Measurements from ENCODE around the gene CTBP2.
"Not testable (repeated sequence)": the region's sequence is repeated elsewhere in the genome, so short reads cannot be mapped to it uniquely, and the experiment has no call there.

The CTBP2 gene

DNA sequence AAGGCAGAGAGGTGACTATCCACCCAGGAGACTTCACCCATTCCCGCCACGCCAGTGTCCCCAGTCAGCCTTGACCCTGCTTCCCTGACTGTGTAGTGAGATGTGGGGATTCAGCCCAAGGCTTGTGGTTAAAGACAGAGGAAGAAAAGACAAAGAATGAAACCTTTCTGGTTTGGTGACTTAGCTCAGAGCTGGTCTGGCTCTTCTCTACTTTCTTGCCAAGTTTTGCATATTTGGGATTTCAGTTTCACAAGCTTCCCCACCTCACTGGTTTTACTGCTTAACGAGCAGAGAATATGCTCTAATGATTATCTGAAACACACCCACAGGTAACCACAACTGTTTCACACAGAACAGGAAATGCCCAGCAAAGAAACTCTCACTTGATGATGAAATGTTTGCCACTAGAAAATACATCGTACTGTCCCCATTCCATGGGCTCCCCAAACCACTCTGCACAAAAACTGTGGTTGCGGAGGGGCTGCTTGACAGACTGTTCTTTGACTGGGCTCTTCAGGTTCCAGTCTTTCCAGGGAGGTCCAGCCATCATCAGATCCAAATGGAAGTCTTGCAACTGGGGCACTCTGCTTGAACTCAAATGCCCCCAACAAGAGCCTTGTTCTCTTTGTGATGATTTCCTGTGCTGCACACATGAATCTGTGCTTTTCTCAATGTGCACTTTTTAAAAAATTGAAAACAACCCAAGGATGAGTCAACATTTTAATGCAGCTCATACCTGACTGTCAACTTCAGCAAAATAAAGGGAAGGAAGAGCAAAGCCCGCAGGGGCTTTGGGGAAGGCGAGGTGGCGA, 95.5 kb downstream of the CTBP2 start:
- Histone ChIP-seq H3K4me2 (peak overlapping the region; percentile 92), H4K20me1 (peaks cover 100% of the 10 kb centered on the region), H3K4me1 (peaks cover 100% of the 10 kb centered on the region), H3K9ac (peak overlapping the region; percentile 59), H3K4me3 (peak overlapping the region; percentile 51), H3K36me3 (peaks cover 21% of the 10 kb centered on the region), H3K27me3 (no peaks in the 10 kb centered on the region), H3K27ac (peak overlapping the region; percentile 82), H3K9me3 (no peaks in the 10 kb centered on the region)
- peak; percentile 94 for TF ChIP-seq Cebpa-rat (IDR thresholded peaks at IDR 0.05)

DNA sequence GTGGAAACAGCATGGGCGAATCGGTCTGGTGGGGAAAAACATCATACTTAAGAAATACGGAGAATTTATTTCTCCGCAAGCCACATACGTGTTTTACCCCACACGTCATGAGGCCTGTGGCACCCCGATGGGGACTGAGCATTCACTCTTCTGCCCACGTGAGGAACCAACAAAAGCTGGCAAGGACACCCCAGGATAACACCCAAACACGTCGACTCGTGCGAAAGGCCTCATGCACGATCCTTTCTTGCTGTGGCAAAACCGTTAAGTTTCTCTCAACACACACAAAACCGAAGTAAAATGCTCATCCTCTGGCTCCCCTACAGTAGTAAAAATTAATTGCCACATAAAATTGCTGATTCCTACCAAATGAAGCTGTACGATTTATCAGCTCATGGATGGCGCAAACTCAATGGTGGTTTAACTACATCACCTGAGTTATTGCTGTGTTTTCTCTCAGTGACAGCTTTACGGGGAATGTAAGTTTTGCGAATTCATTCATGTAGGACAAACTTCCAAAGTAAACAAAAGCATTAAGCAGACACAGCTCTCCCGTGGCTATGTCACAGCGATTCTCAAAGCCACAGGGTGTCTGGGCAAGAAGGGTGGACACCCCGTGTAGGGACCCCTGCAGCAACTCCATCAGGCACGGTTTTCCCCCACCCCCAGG, 97.0 kb downstream of the CTBP2 start:
- H3K27me3 ChIP-seq = no peaks in the 10 kb centered on the region
- no peak for TF ChIP-seq Cebpa-rat (IDR thresholded peaks at IDR 0.05)
- H3K4me1 ChIP-seq = peaks cover 100% of the 10 kb centered on the region
- no peaks in the 10 kb centered on the region for H3K9me3 ChIP-seq
- H3K36me3 ChIP-seq = peaks cover 30% of the 10 kb centered on the region
- H4K20me1 ChIP-seq = peaks cover 100% of the 10 kb centered on the region
- peak overlapping the region; percentile 59 for H3K9ac ChIP-seq
- peak overlapping the region; percentile 92 for H3K4me2 ChIP-seq
- H3K27ac ChIP-seq = peak overlapping the region; percentile 82
- peak overlapping the region; percentile 51 for H3K4me3 ChIP-seq

DNA sequence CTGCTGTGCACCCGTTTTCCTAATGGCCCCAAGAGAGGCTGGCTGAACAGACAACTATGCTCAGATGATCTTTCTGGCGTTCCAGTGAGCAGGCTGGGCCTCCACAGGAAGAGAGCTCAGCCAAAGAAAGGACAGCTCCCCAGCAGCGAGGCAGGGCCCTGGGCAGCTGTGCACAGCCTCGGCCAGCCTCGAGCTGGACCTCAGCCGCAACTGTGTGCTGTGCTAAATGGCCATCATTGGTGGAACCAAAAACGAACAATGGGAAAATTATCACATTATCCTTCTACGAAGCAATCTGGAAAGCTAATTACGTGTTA, 97.5 kb downstream of the CTBP2 start:
- Histone ChIP-seq H3K4me3 (peak overlapping the region; percentile 51), H3K27me3 (no peaks in the 10 kb centered on the region), H4K20me1 (peaks cover 100% of the 10 kb centered on the region), H3K4me2 (peak overlapping the region; percentile 92), H3K9me3 (no peaks in the 10 kb centered on the region), H3K36me3 (peaks cover 29% of the 10 kb centered on the region), H3K4me1 (peaks cover 100% of the 10 kb centered on the region), H3K27ac (peak overlapping the region; percentile 82), H3K9ac (peak overlapping the region; percentile 59)
- TF ChIP-seq Cebpa-rat (IDR thresholded peaks at IDR 0.05) = no peak

DNA sequence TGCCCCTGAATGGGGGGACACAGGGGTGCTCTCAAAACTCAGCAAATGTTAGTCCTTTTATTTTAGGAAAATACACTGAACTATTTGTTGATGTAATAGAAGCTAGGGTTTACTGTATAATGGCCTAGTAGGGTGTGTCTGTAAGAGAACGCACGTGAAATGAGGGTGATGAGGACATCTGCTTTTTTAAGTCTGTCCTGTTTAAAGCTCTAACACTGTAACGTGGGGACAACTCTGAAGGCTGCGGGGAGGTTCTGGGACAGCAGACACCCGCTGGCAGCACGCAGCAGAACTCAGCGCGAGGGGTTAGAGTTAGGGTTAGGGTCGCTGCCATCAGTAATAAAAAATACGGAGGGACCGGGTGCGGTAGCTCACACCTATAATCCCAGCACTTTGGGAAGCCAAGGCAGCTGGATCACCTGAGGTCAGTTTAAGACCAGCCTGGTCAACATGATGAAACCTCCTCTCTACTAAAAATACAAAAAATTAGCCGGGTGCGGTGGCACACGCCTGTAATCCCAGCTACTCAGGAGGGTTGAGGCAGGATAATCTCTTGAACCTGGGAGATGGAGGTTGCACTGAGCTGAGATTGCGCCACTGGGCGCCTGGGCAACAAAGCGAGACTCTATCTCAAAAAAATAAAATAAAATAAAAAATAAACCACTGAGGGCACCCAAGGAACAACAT, 98.0 kb downstream of the CTBP2 start:
- Histone ChIP-seq H3K27me3 (no peaks in the 10 kb centered on the region), H4K20me1 (peaks cover 100% of the 10 kb centered on the region), H3K36me3 (peaks cover 27% of the 10 kb centered on the region), H3K4me2 (peak overlapping the region; percentile 92), H3K4me3 (peak overlapping the region; percentile 51), H3K27ac (peak overlapping the region; percentile 82), H3K4me1 (peaks cover 100% of the 10 kb centered on the region), H3K9ac (peak overlapping the region; percentile 59), H3K9me3 (no peaks in the 10 kb centered on the region)
- TF ChIP-seq Cebpa-rat (IDR thresholded peaks at IDR 0.05) = peak; percentile 91

DNA sequence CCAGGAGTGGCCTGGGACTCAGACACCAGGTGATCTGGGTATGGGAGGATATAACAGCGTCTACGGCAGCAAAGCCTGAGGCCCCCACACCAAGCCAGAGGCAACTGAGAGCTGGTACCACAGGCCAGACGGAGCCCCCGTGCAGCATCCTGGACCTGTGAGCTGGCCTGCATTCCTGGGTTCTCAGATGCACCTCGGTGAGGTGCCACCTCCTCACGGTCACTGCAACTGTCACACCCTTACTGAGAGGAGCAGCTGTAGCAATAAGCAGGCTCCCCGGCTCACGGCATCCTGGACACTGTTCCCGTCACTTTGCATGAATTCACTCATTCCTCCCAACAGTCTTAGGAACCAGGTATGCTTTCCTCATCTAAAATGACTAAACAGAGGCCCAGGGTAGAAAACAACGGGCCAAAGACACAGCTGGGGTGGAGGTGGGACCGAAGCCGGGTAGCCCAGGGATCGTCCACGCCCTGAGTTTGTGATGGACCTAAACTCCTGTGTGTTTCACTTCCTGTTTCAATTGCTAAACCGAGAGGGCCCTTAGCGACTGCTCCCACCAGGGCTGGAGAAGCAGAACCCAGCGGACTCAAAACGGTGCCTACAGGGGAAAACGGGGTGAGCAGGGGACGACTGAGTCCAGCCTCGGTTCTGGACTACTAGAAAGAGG, 98.7 kb downstream of the CTBP2 start:
- H3K27me3 ChIP-seq = no peaks in the 10 kb centered on the region
- peaks cover 33% of the 10 kb centered on the region for H3K36me3 ChIP-seq
- H3K27ac ChIP-seq = peak overlapping the region; percentile 82
- peak overlapping the region; percentile 51 for H3K4me3 ChIP-seq
- H3K4me2 ChIP-seq = peak overlapping the region; percentile 92
- no peaks in the 10 kb centered on the region for H3K9me3 ChIP-seq
- peaks cover 100% of the 10 kb centered on the region for H4K20me1 ChIP-seq
- H3K4me1 ChIP-seq = peaks cover 100% of the 10 kb centered on the region
- TF ChIP-seq Cebpa-rat (IDR thresholded peaks at IDR 0.05) = no peak
- H3K9ac ChIP-seq = peak overlapping the region; percentile 59; the same call in 1 of the 2 replicates

DNA sequence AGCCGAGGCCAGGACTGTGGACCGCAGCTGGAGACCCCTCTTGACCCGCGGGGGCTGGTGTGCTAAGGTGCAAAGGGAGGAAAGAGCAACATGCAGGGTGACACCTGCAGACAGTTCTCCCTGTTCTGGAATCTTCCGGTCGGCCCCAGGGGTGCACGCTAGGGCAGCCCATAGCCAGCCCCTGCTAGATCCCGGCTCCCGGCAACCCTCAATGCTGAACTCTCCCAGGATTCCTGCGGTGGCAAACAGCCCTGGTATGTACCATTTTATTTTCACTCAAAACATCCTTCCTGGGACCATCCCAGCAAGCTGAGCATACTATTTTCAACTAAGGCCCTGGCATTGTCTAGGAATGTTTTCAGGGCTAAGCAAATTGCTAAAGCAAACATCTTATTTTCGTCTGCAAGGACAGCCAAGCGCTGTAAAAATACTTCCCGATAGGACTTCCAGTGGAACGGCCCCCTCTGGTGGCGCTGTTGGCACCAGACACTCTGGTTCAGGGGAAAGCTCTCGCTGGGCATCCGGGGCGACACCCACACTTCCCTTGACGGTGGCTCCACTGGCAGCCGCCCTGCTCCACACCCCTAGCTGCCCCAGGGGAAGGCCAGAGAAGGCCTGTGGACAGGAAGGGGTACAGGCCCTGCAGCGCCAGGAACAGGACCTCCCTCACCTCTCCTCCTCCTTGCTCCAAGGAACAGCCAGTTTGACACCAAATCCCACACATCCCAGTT, 99.4 kb downstream of the CTBP2 start:
- no peak for TF ChIP-seq Cebpa-rat (IDR thresholded peaks at IDR 0.05)
- Histone ChIP-seq H3K4me2 (peak overlapping the region; percentile 92), H3K4me3 (peak overlapping the region; percentile 51)

DNA sequence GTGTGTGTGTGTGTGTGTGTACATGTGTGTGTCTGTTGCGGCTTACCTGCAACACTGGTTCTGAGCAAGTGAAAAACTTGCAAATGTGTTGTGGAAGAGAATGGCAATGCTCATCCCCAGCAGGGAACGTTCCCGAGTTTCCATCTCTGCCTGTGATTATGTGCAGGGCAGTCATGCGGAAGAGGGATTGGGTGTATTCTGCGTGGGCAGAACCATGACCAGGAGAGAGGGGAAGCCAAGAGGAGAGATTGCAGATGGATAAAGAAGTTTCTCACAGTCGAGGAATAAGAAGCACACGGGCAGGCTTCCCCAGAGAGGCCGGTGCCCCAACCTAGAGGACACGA, 99.9 kb downstream of the CTBP2 start:
- TF ChIP-seq Cebpa-rat (IDR thresholded peaks at IDR 0.05) = no peak
- H3K27me3 ChIP-seq = no peaks in the 10 kb centered on the region
- H3K9me3 ChIP-seq = peaks cover 3% of the 10 kb centered on the region
- H3K9ac ChIP-seq = peak overlapping the region; percentile 59; the same call in 1 of the 2 replicates
- H3K4me2 ChIP-seq = peak overlapping the region; percentile 92
- peak overlapping the region; percentile 82 for H3K27ac ChIP-seq
- no peak overlapping the region for H3K4me3 ChIP-seq
- peaks cover 100% of the 10 kb centered on the region for H3K4me1 ChIP-seq
- H4K20me1 ChIP-seq = peaks cover 100% of the 10 kb centered on the region
- peaks cover 45% of the 10 kb centered on the region for H3K36me3 ChIP-seq

More for the DNA sequence above, 99.4 kb downstream of the CTBP2 start:
- Histone ChIP-seq H3K27me3 (no peaks in the 10 kb centered on the region), H4K20me1 (peaks cover 100% of the 10 kb centered on the region), H3K9ac (peak overlapping the region; percentile 59; the same call in 1 of the 2 replicates), H3K27ac (peak overlapping the region; percentile 82), H3K9me3 (no peaks in the 10 kb centered on the region), H3K4me1 (peaks cover 100% of the 10 kb centered on the region), H3K36me3 (peaks cover 40% of the 10 kb centered on the region)

DNA sequence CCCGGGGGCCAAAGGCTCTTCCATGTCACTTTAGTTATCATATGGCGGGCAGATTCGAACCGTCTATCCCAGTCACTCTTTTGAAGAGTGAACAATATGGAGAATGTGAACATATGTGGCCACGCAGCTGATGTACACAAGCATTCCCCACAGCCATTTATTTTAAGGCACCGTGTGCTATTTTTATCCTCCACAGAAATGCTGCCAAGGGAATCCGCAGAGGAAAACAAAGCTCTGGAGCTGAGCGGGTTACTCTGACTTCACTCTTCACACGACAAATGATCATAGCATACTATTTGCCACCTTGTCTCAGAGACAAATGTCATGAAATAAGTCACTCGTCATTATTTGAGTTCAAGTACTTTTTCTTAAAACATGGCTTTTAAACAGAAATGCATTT, 100.3 kb downstream of the CTBP2 start:
- Histone ChIP-seq H3K27me3 (no peaks in the 10 kb centered on the region), H3K9ac (no peak overlapping the region), H3K4me3 (no peak overlapping the region), H3K4me1 (peaks cover 100% of the 10 kb centered on the region), H3K9me3 (peaks cover 7% of the 10 kb centered on the region), H3K36me3 (peaks cover 50% of the 10 kb centered on the region), H3K4me2 (peak overlapping the region; percentile 92), H4K20me1 (peaks cover 100% of the 10 kb centered on the region), H3K27ac (no peak overlapping the region)
- TF ChIP-seq Cebpa-rat (IDR thresholded peaks at IDR 0.05) = no peak

DNA sequence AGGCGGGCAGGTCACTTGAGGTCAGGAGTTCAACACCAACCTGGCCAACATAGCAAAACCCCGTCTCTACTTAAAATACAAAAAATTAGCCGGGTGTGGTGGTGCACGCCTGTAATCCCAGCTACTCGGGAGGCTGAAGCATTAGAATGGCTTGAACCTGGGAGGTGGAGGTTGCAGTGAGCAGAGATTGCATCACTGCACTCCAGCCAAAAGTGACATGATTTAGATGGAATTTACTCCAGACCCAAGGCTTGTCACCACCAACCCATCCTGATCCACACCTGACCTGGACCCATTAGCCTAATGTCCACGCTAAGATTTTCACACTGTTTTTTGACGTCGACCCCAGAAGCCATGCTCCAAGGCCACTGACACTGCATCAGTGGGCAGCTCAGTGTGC, 101.0 kb downstream of the CTBP2 start:
- Histone ChIP-seq H4K20me1 (peaks cover 100% of the 10 kb centered on the region), H3K9me3 (peaks cover 14% of the 10 kb centered on the region), H3K36me3 (peaks cover 56% of the 10 kb centered on the region), H3K4me2 (peak overlapping the region; percentile 92; the same call in 1 of the 2 replicates), H3K4me1 (peaks cover 100% of the 10 kb centered on the region)
- H3K27me3 ChIP-seq, H3K27ac ChIP-seq, H3K9ac ChIP-seq, H3K4me3 ChIP-seq: not testable (repeated sequence)

Data from BLaER1 (cell line).